DMS153 treated with DMSO at 0.1 percent for 48 hours (cell line): ENCODE measurements around the gene MAPK8.

Experiments used
- DNase-seq: peaks from one replicate; lab custom pipeline; 2025; ENCODE audit not compliant: unreplicated experiment; lab: John Stamatoyannopoulos, UW

The MAPK8 gene

DNA sequence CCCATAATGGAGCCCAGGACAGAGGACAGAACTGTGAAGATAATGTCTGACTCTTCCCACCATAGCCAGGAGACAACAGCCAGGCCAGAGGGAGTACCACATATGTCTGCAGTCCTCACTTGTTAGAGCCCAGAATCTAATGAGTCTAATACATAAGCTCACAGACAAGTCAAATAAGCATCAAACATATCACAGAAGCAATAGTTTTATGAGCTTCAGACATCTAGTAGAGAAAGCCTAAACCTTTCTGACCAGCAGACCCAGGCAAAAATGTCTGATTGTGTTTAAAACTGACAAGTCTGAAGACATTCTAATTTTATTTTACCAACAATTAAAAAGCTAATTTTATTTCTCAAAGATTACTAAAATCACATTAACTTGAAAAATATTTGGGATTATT lies 75.5 kb downstream of the MAPK8 start:
- DNase-seq: no peak

DNA sequence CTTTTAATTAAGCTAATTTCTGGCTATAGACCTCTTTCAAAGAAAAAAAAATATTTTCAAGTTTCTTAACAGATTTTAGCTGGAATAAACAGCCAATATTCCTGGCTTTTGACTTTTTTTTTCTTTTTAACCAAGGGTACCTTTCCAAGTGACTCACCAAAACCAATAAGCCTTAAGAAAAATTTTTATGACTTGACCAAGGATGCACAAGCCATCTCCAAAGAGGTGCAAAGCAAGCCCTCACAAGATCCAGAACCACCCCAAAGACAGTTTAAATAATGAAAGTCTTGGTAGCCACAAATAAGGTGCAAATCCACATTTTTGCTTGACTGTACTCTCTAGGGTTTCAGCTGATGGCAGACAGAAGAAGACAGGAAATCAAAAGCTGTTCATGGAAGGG lies 76.5 kb downstream of the MAPK8 start:
- DNase-seq: no peak

DNA sequence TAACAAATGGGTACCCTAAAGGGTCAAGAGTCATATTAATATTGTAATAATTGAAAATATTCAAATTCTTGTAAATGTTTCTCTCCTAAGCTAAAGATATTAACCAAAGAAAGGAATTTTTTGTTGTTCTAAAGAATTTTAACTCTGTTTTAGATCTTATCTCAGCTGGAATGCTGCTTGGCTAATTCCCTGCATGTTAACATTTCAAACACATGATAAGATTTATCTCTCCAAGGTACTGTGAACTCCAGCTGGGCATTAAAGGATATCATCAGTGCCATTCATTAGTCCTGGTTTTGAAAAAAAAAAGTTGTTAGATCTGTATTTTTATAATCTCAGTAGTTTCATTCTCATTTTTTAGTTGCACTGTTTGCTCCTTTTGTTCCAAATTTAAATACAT lies 76.9 kb downstream of the MAPK8 start:
- DNase-seq: no peak

DNA sequence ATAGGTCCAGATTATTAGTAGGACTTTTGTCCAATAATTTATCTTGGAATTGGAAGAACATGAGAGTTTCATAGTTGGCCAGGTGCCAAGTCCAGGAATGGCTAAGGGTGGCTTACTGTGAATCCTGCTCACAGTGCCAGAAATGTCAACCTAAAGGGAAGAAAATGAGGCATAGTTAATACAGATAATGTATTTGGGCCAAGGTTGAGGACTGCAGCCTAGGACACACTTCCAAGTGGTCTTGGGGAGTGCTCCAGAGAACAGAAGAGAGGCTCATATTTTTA lies 78.2 kb downstream of the MAPK8 start:
- DNase-seq: no peak

DNA sequence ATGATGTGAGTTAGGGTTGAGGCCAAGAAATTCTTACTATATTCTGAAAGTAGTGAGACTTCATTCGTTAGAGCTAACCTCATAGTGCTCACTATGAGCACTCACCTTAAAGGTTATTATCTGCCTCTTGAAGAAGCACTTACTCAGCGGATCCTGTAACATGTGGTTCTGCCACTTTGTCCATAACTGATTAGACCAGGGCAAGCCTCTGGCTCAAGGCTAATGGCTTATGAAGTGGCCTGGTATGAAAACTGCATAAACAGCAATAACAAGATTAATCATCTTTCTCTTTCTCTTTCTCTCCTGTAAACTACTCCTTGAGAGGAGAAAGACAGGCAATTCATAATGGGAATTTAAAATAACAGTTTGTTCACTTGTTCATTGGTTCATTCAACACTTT lies 82.8 kb downstream of the MAPK8 start:
- DNase-seq: no peak

- DNase-seq: no peak
Observed at GRCh38 chr10:48389846-48390557, 83.5 kb downstream of the MAPK8 start.

- no peak for DNase-seq
Observed at GRCh38 chr10:48390558-48390871, 84.0 kb downstream of the MAPK8 start.

DNA sequence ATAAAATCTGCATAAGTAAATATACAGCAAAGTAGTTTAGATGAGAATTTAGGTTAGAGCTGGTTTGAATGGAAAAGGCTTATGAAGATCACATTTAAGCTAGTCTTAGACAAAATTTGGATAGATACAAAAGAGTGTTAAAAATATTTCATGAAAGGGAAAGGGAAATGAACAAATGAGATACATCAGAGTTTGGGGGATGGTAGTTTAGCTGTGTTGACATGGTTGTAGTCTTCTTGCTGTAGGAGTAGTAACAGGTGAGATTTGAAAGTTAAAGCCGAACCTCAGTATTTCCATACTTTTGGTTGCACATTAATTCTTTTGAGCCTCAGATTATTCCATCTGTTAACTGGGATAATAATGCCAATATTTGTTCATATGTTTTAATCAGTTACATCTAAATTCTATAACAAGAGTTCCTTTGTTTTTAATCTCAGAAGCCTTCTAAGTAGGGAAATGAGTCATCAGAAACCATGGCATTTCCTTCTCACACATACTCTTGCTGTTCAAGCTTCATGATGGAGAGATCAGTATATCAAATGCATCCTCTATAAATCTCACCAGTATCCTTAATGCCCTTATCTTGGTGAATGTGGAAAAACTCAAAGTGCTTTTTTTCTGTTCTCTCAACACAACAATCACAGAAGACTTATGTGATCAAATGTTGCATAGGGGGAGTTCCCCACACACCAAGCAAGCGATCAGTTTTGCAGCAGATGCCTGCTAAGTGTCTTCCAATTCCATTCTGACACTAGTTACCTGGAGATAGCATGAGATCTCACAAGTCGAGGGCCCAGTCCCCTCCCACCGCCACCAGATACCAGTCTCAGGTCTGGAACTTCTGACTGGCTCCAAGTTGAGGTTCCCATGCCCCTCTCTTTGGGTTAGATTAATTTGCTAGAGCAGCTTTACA lies 84.7 kb downstream of the MAPK8 start:
- no peak for DNase-seq

GRCh38 chr10:48391994-48392393 lies 85.5 kb downstream of the MAPK8 start:
- no peak for DNase-seq

- no peak for DNase-seq
Observed at GRCh38 chr10:48398261-48398660, 91.8 kb downstream of the MAPK8 start.

- DNase-seq: no peak
Observed at GRCh38 chr10:48399056-48399541, 92.6 kb downstream of the MAPK8 start.

- no peak for DNase-seq
Observed at GRCh38 chr10:48399551-48399950, 93.1 kb downstream of the MAPK8 start.

- no peak for DNase-seq
Observed at GRCh38 chr10:48400129-48400849, 93.8 kb downstream of the MAPK8 start.

DNA sequence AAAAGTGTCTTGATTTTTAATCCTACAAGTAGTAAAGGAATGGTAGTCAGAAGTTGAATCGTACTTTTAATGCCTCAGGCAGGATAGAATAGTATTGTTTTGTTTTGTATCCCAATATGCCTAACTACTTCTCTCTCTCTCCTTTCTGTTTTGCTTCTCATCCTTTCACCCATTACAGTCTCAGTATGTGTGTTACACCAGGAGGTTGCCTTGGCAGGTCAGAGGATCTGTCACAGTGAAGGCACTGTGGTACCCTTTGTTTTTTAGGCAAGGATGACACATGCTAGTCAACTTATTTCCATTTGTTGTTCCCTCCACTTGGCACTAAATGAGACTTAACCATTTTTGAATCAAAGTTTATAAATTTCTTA lies 94.4 kb downstream of the MAPK8 start:
- no peak for DNase-seq

GRCh38 chr10:48404646-48405045 lies 98.2 kb downstream of the MAPK8 start:
- DNase-seq: no peak

DNA sequence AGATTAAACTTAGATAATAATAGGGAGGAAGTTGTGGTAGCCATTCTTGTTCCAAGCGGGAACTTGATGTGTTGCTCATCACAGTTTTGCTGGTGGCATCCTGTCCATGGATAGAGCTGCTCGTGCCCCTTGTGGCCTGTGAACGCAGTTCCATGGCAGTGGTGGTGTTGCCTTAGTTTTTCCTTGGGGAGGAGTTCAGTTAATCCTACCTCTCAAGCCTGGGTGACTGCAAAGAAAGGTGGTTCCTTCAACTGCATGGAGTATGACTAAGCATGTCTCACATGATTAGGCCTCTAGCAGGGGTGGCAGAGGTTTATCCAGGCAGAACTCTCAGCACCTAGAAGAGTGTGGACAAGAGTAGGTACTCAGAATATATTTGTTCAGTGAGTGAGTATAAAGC lies 99.7 kb downstream of the MAPK8 start:
- no peak for DNase-seq

DNA sequence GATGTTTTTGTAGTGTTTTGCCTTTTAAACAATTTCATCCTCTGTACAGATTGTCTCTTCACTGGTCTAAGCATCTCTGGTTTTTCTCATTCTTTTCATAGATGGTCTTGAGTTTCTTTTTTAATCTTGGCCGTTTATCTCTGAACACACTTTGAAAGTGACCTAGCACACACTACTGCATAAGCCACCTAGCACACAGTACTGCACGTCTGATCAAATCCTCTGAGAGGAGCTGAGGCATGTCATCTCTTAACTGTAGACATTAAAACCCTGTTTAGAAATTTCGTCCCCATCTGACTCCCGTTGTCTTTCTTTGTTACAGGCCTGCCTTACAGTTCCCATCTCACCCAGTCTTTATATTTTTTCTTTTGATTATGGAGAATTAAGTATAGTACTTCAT lies 100.2 kb downstream of the MAPK8 start:
- DNase-seq: no peak

- no peak for DNase-seq
Observed at GRCh38 chr10:48410503-48410902, 104.0 kb downstream of the MAPK8 start.

DNA sequence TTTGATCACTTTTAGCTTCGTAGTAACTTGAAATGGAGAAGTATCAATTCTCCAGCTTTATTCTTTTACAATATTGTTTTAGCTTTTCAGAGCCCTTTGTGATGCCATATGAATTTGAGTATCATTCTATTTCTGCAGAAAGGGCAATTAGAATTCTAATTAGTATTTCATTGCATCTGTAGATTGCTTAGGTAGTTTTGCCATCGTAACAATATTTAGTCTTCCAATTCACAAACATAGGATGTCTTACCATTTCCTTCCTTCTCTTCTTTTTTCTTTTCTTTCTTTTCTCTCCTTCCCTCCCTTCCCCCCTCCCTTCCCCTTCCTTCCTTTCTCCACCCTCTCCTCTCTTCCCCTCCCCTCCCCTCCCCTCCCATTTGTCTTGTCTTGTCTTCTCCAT lies 105.0 kb downstream of the MAPK8 start:
- DNase-seq: no peak

DNA sequence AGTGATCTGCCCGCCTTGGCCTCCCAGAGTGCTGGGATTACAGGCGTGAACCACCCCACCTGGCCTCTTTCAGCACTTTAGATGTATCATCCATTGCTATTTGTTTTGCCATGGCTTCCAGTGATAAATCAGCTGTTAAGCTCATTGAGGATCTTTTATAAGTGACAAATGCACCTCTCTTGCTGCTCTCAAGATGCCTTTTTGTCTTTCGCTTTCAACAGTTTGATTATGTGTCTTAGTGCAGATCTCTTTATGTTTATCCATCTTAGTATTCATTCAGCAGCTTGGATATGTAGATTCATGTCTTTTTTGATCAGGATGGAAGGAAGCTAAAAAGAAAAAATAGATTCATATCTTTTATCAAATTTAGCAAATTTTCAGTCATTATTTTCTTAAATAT lies 105.6 kb downstream of the MAPK8 start:
- no peak for DNase-seq

GRCh38 chr10:48412933-48413332 lies 106.5 kb downstream of the MAPK8 start:
- no peak for DNase-seq

DNA sequence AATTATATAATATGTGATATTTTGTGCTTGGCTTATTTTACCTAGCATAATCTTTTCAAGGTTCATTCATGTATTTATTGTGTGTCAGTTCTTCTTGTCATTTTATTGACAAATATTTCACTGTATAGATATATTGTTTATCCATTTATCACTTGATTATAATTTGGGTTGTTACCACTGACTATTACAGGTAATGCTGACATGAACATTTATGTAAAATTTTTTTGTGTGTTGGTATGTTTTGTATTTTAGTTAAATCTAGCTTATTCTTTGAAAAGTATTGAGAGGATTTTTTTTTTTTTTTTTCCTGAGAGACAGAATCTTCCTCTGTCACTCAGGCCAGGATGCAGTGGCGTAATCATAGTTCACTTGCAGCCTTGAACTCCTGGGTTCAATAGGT lies 107.7 kb downstream of the MAPK8 start:
- no peak for DNase-seq
